Measurements from ENCODE around the gene NCOA4.
"Not testable (repeated sequence)": the region's sequence is repeated elsewhere in the genome, so short reads cannot be mapped to it uniquely, and the experiment has no call there.

The NCOA4 gene

GRCh38 chr10:46062723-46063428 lies 32.5 kb upstream of the NCOA4 start:
- H3K4me3 ChIP-seq (ENCODE audit: low read depth, low read length) = no peak overlapping the region
- no peak for DNase-seq (ENCODE audit: low read depth, low spot score)
- in situ Hi-C loops (cut with HindIII; ENCODE audit: low sequenced_read_pairs) = no loop called here
- TF ChIP-seq, protein P1, sequence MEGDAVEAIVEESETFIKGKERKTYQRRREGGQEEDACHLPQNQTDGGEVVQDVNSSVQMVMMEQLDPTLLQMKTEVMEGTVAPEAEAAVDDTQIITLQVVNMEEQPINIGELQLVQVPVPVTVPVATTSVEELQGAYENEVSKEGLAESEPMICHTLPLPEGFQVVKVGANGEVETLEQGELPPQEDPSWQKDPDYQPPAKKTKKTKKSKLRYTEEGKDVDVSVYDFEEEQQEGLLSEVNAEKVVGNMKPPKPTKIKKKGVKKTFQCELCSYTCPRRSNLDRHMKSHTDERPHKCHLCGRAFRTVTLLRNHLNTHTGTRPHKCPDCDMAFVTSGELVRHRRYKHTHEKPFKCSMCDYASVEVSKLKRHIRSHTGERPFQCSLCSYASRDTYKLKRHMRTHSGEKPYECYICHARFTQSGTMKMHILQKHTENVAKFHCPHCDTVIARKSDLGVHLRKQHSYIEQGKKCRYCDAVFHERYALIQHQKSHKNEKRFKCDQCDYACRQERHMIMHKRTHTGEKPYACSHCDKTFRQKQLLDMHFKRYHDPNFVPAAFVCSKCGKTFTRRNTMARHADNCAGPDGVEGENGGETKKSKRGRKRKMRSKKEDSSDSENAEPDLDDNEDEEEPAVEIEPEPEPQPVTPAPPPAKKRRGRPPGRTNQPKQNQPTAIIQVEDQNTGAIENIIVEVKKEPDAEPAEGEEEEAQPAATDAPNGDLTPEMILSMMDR (IDR thresholded peaks at IDR 0.05; ENCODE audit: low read depth, low read length) = no peak

DNA sequence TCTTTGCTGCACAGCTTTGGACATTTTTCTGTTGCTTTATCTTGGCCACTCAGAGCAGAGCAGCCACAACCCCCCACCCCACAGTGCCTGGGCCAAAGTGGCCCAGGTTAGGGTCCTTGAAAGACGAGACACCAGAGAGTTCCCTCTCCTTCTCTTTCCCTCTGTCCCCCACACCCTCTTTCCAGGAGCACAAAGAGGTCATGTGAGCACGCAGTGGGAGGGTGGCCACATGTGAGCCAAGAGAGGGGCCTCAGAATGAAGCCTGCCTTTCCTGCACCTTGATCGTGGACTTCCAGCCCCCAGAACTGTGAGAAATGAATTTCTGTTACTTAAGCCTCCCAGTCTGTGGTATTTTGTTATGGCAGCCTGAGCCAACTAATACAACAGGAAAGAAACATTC lies 30.3 kb upstream of the NCOA4 start:
- in situ Hi-C loops (cut with HindIII; ENCODE audit: low sequenced_read_pairs) = no loop called here
- DNase-seq (ENCODE audit: low read depth, low spot score) = no peak
- TF ChIP-seq, protein P1 (IDR thresholded peaks at IDR 0.05; ENCODE audit: low read depth, low read length) = no peak
- no peak overlapping the region for H3K4me3 ChIP-seq (ENCODE audit: low read depth, low read length)

DNA sequence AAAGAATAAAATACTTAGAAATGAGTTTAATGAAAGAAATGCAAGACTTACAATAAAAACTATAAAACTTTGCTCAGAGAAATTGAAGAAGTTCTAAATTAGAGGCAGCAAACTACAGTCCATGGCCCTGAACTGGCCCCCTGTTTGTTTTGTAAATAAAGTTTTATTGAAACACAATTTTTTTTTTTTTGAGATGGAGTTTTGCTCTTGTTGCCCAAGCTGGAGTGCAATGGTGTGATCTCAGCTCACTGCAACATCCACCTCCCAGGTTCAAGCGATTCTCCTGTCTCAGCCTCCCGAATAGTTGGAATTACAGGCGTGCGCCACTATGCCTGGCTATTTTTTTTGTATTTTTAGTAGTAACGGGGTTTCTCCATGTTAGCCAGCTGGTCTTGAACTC lies 27.5 kb upstream of the NCOA4 start:
- in situ Hi-C loops (cut with HindIII; ENCODE audit: low sequenced_read_pairs); DNase-seq (ENCODE audit: low read depth, low spot score); H3K4me3 ChIP-seq (ENCODE audit: low read depth, low read length): not testable (repeated sequence)

- TF ChIP-seq, protein P1 (IDR thresholded peaks at IDR 0.05; ENCODE audit: low read depth, low read length) = no peak
- DNase-seq (ENCODE audit: low read depth, low spot score) = no peak
- in situ Hi-C loops (cut with HindIII; ENCODE audit: low sequenced_read_pairs) = no loop called here
- H3K4me3 ChIP-seq (ENCODE audit: low read depth, low read length) = no peak overlapping the region
Measured at GRCh38 chr10:46057038-46057437, 26.6 kb upstream of the NCOA4 start.

DNA sequence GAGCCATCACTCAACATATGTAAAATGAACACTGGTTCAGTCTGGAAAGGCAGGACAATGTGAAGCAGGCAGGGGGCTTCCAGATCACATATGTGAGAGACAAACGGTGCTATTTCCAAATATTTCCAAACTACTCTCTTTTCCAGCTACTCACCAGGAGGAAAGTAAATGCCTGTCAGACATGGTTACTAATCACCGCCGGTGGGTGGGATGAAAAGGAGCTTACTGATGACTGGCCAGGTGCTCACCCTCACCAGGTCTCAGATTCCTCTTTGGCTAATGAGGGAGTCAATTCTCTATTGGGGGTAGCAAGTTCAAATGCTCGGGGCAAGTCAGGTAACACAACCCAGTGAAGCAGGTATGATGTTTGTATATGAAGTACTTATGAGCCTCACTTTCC lies 25.3 kb upstream of the NCOA4 start:
- in situ Hi-C loops (cut with HindIII; ENCODE audit: low sequenced_read_pairs) = no loop called here
- no peak for DNase-seq (ENCODE audit: low read depth, low spot score)
- TF ChIP-seq, protein P1 (IDR thresholded peaks at IDR 0.05; ENCODE audit: low read depth, low read length) = no peak
- H3K4me3 ChIP-seq (ENCODE audit: low read depth, low read length) = no peak overlapping the region

- no peak overlapping the region for H3K4me3 ChIP-seq (ENCODE audit: low read depth, low read length)
- TF ChIP-seq, protein P1 (IDR thresholded peaks at IDR 0.05; ENCODE audit: low read depth, low read length) = no peak
- DNase-seq (ENCODE audit: low read depth, low spot score) = no peak
- in situ Hi-C loops (cut with HindIII; ENCODE audit: low sequenced_read_pairs) = no loop called here
Measured at GRCh38 chr10:46053534-46054434, 23.4 kb upstream of the NCOA4 start.
